Posterior vena cava (tissue), 2 donors: ENCODE results near the gene SH3BGRL2. TPM values are rescaled to one million over a fixed set of nuclear protein-coding genes. Genes with fewer than 3 reads are reported as not detected.
"Not testable (repeated sequence)": the region's sequence is repeated elsewhere in the genome, so short reads cannot be mapped to it uniquely, and the experiment has no call there.

Source experiments
- DNase-seq: peaks from one replicate; pipeline ENCODE4 v3.0.0-alpha.2; 2020; ENCODE audit warnings: low spot score
- intact Hi-C, 2 donors: fragments of 100-400 bp; cut with DNase I; formaldehyde crosslinking; loops; one replicate each; pipeline versions ENCODE4 v1.14.1 to v1.14.2; 2022 to 2023
- total RNA-seq, 2 donors: library from RNA; stranded (reverse); fragmentation: NEBNext Ultra II Directional; extraction: Animal tissue kit (Norgen Biotek cat#: 25700); gene quantifications; one replicate each; pipeline ENCODE4 v1.2.1, GENCODE V29; 2021
- donor health status: DM: yes; HTN: yes; CAD: no.
- donor health status: DM: yes; HTN: yes; CAD: no.

The SH3BGRL2 gene
- total RNA-seq, 2 donors from 2014 or later: 14.0 to 15.0 TPM

GRCh38 chr6:79713701-79714322 is 82.7 kb downstream of the SH3BGRL2 start:
- intact Hi-C loops: no loop called here
- DNase-seq: no peak

GRCh38 chr6:79717989-79718388 is 86.9 kb downstream of the SH3BGRL2 start:
- DNase-seq: no peak
- intact Hi-C loops: no loop called here

- intact Hi-C loops: no loop called here
- no peak for DNase-seq
These were observed 87.5 kb downstream of the SH3BGRL2 start for GRCh38 chr6:79718509-79719247.

- intact Hi-C loops: no loop called here
- DNase-seq: no peak
These were observed 88.3 kb downstream of the SH3BGRL2 start for GRCh38 chr6:79719248-79719960.

- DNase-seq: no peak
- intact Hi-C loops: no loop called here
These were observed 93.7 kb downstream of the SH3BGRL2 start for GRCh38 chr6:79724816-79725215.

- DNase-seq: no peak
- intact Hi-C loops: no loop called here
These were observed 100.3 kb downstream of the SH3BGRL2 start for GRCh38 chr6:79731471-79731870.

- intact Hi-C loops: no loop called here
- DNase-seq: no peak
These were observed 102.3 kb downstream of the SH3BGRL2 start for GRCh38 chr6:79733388-79733787.

- no peak for DNase-seq
- intact Hi-C loops: no loop called here
These were observed 103.2 kb downstream of the SH3BGRL2 start for GRCh38 chr6:79734374-79734773.

- DNase-seq: no peak
- intact Hi-C loops: no loop called here
These were observed 104.1 kb downstream of the SH3BGRL2 start for GRCh38 chr6:79735183-79735582.

GRCh38 chr6:79737172-79737571 is 106.0 kb downstream of the SH3BGRL2 start:
- no peak for DNase-seq
- intact Hi-C loops: no loop called here

GRCh38 chr6:79742030-79742429 is 110.9 kb downstream of the SH3BGRL2 start:
- DNase-seq: no peak
- intact Hi-C loops: no loop called here

- DNase-seq, intact Hi-C loops: not testable (repeated sequence)
These were observed 114.2 kb downstream of the SH3BGRL2 start for GRCh38 chr6:79745282-79745681.

- DNase-seq, intact Hi-C loops: not testable (repeated sequence)
These were observed 115.2 kb downstream of the SH3BGRL2 start for GRCh38 chr6:79746325-79746724.

GRCh38 chr6:79750806-79751205 is 119.7 kb downstream of the SH3BGRL2 start:
- DNase-seq: no peak
- intact Hi-C loops: no loop called here

Other genes with a start within 250 kb of the SH3BGRL2 start
- 1 to 10 TPM; 6.8 to 7.1 TPM for gene LCA5, start 93.9 kb upstream of the SH3BGRL2 start, total RNA-seq